Measurements from ENCODE around the gene CDH4.

CDH4 gene

DNA sequence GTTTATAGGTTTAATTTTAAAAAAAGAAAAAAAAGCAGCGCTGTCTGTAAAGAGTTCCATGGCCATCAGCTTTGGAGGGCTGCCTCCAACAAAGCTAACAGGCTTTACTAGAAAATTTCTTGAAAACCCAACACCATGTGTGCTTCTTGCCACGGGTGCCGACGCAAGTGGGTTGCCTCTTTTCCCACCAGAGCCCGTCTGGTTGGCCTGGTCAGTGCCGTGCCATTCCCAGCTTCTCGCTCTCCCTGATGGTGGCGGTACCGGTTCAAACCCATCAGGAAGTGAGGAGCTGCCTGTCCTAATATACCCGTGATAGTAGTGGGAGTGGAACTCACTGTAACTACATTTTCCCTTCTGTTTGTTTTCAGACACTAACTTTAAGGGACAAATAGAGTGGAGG is 73.7 kb downstream of the CDH4 start (continued):
- TF ChIP-seq, protein P1, sequence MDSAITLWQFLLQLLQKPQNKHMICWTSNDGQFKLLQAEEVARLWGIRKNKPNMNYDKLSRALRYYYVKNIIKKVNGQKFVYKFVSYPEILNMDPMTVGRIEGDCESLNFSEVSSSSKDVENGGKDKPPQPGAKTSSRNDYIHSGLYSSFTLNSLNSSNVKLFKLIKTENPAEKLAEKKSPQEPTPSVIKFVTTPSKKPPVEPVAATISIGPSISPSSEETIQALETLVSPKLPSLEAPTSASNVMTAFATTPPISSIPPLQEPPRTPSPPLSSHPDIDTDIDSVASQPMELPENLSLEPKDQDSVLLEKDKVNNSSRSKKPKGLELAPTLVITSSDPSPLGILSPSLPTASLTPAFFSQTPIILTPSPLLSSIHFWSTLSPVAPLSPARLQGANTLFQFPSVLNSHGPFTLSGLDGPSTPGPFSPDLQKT (IDR thresholded peaks at IDR 0.05; ENCODE audit: borderline replicate concordance, low read depth, low read length) = no peak
- TF ChIP-seq, protein P2, sequence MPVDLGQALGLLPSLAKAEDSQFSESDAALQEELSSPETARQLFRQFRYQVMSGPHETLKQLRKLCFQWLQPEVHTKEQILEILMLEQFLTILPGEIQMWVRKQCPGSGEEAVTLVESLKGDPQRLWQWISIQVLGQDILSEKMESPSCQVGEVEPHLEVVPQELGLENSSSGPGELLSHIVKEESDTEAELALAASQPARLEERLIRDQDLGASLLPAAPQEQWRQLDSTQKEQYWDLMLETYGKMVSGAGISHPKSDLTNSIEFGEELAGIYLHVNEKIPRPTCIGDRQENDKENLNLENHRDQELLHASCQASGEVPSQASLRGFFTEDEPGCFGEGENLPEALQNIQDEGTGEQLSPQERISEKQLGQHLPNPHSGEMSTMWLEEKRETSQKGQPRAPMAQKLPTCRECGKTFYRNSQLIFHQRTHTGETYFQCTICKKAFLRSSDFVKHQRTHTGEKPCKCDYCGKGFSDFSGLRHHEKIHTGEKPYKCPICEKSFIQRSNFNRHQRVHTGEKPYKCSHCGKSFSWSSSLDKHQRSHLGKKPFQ (tag by site-specific recombination; IDR thresholded peaks at IDR 0.05) = no peak
- no peak for TF ChIP-seq ZNF670 (tag by site-specific recombination; IDR thresholded peaks at IDR 0.05; ENCODE audit: low read depth)
- TF ChIP-seq, protein P3, sequence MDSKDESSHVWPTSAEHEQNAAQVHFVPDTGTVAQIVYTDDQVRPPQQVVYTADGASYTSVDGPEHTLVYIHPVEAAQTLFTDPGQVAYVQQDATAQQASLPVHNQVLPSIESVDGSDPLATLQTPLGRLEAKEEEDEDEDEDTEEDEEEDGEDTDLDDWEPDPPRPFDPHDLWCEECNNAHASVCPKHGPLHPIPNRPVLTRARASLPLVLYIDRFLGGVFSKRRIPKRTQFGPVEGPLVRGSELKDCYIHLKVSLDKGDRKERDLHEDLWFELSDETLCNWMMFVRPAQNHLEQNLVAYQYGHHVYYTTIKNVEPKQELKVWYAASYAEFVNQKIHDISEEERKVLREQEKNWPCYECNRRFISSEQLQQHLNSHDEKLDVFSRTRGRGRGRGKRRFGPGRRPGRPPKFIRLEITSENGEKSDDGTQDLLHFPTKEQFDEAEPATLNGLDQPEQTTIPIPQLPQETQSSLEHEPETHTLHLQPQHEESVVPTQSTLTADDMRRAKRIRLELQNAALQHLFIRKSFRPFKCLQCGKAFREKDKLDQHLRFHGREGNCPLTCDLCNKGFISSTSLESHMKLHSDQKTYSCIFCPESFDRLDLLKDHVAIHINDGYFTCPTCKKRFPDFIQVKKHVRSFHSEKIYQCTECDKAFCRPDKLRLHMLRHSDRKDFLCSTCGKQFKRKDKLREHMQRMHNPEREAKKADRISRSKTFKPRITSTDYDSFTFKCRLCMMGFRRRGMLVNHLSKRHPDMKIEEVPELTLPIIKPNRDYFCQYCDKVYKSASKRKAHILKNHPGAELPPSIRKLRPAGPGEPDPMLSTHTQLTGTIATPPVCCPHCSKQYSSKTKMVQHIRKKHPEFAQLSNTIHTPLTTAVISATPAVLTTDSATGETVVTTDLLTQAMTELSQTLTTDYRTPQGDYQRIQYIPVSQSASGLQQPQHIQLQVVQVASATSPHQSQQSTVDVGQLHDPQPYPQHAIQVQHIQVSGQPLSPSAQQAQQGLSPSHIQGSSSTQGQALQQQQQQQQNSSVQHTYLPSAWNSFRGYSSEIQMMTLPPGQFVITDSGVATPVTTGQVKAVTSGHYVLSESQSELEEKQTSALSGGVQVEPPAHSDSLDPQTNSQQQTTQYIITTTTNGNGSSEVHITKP (tag by site-specific recombination; IDR thresholded peaks at IDR 0.05) = no peak
- TF ChIP-seq ZNF530 (tag by site-specific recombination; IDR thresholded peaks at IDR 0.05; ENCODE audit: low read depth) = no peak
- no peak for TF ChIP-seq MZF1 (tag by site-specific recombination; IDR thresholded peaks at IDR 0.05; ENCODE audit: borderline replicate concordance)
- TF ChIP-seq ZNF843 (tag by site-specific recombination; IDR thresholded peaks at IDR 0.05) = no peak
- no peak for TF ChIP-seq ZNF837 (tag by site-specific recombination; IDR thresholded peaks at IDR 0.05)
- TF ChIP-seq ZNF621 (tag by site-specific recombination; IDR thresholded peaks at IDR 0.05) = no peak

DNA sequence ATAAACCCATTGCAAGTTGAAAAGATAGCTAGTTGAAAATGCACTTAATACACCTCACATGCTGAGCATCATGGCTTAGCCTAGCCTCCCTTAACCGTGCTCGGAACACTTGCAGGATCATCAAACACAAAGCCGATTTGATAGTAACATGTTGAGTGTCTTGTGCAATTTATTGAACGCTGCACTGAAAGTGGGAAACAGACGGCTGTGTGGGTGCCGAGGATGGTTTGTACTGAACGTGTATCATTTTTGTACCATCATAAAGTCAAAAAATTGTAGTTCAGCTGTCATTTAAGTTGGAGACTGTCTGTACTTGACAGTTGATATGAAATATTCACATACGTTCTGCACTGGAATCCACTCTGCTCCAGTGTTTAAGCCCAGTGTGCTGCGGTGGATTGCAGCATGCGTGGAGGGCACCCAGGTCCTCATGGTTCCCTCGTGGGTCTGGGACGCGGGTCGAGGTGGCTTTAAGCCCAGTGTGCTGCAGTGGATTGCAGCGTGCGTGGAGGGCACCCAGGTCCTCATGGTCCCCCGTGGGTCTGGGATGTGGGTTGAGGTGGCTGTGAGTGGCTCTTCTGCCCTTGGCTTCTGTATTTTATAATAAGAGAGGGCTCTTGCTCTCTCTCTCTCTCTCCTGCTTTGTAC is 77.0 kb downstream of the CDH4 start:
- no peak overlapping the region for H3K4me3 ChIP-seq (ENCODE audit: low read depth, low read length)
- H3K36me3 ChIP-seq (ENCODE audit: control insufficient read depth in 2 of 2, insufficient read depth in 1 of 2, low read length in 2 of 2) = no peaks in the 10 kb centered on the region
- ChIA-PET POLR2A (no interaction called here), CTCF (no interaction called here)
- H3K4me1 ChIP-seq (ENCODE audit: control insufficient read depth, insufficient read depth, low read length) = no peaks in the 10 kb centered on the region
- H3K27ac ChIP-seq (ENCODE audit: extremely low read depth, low read depth, low read length) = no peak overlapping the region
- no peaks in the 10 kb centered on the region for H3K9me3 ChIP-seq (ENCODE audit: control insufficient read depth, insufficient read depth, low read depth, low read length)
- TF ChIP-seq ZNF155 (tag by site-specific recombination; IDR thresholded peaks at IDR 0.05) (no peak), ZNF707 (tag by site-specific recombination; IDR thresholded peaks at IDR 0.05) (no peak), ZNF677 (tag by site-specific recombination; IDR thresholded peaks at IDR 0.05) (no peak), OVOL3 (tag by site-specific recombination; IDR thresholded peaks at IDR 0.05) (no peak), ZNF211 (tag by site-specific recombination; IDR thresholded peaks at IDR 0.05; ENCODE audit: low read depth) (no peak), ZNF560 (tag by site-specific recombination; IDR thresholded peaks at IDR 0.05; ENCODE audit: borderline replicate concordance) (no peak), ZNF426 (tag by site-specific recombination; IDR thresholded peaks at IDR 0.05) (no peak), ZNF48 (tag by site-specific recombination; IDR thresholded peaks at IDR 0.05) (no peak), ZNF768 (tag by site-specific recombination; IDR thresholded peaks at IDR 0.05) (no peak), ZSCAN23 (tag by site-specific recombination; IDR thresholded peaks at IDR 0.05) (no peak), ZNF600 (tag by site-specific recombination; IDR thresholded peaks at IDR 0.05) (no peak), ZNF248 (tag by site-specific recombination; IDR thresholded peaks at IDR 0.05) (no peak)
- TF ChIP-seq, protein P4, sequence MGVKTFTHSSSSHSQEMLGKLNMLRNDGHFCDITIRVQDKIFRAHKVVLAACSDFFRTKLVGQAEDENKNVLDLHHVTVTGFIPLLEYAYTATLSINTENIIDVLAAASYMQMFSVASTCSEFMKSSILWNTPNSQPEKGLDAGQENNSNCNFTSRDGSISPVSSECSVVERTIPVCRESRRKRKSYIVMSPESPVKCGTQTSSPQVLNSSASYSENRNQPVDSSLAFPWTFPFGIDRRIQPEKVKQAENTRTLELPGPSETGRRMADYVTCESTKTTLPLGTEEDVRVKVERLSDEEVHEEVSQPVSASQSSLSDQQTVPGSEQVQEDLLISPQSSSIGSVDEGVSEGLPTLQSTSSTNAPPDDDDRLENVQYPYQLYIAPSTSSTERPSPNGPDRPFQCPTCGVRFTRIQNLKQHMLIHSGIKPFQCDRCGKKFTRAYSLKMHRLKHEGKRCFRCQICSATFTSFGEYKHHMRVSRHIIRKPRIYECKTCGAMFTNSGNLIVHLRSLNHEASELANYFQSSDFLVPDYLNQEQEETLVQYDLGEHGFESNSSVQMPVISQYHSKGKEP (tag by site-specific recombination; IDR thresholded peaks at IDR 0.05) = no peak
- TF ChIP-seq, protein P5, sequence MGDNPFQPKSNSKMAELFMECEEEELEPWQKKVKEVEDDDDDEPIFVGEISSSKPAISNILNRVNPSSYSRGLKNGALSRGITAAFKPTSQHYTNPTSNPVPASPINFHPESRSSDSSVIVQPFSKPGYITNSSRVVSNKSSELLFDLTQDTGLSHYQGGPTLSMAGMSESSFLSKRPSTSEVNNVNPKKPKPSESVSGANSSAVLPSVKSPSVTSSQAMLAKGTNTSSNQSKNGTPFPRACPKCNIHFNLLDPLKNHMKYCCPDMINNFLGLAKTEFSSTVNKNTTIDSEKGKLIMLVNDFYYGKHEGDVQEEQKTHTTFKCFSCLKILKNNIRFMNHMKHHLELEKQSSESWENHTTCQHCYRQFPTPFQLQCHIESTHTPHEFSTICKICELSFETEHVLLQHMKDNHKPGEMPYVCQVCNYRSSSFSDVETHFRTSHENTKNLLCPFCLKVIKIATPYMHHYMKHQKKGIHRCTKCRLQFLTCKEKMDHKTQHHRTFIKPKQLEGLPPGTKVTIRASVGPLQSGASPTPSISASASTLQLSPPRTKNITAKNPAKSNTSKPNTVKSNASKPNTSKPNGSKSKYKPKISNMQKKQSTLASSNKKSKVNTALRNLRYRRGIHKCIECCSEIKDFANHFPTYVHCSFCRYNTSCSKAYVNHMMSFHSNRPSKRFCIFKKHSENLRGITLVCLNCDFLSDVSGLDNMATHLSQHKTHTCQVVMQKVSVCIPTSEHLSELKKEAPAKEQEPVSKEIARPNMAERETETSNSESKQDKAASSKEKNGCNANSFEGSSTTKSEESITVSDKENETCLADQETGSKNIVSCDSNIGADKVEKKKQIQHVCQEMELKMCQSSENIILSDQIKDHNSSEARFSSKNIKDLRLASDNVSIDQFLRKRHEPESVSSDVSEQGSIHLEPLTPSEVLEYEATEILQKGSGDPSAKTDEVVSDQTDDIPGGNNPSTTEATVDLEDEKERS (tag by site-specific recombination; IDR thresholded peaks at IDR 0.05) = no peak
- TF ChIP-seq, protein P6, sequence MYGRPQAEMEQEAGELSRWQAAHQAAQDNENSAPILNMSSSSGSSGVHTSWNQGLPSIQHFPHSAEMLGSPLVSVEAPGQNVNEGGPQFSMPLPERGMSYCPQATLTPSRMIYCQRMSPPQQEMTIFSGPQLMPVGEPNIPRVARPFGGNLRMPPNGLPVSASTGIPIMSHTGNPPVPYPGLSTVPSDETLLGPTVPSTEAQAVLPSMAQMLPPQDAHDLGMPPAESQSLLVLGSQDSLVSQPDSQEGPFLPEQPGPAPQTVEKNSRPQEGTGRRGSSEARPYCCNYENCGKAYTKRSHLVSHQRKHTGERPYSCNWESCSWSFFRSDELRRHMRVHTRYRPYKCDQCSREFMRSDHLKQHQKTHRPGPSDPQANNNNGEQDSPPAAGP (tag by site-specific recombination; IDR thresholded peaks at IDR 0.05) = no peak
